H1 (cell line): ENCODE measurements around the gene SFXN4.
A peak's percentile ranks its signal among the peaks of the same experiment; 100 is the strongest.

ENCODE experiments used
- CBX8 ChIP-seq: fragments of 300-800, 300-1000 bp; sonication (generic); IDR thresholded peaks from 2 replicates; pipeline ENCODE4 v1.7.1; 2016; ENCODE audit warnings: low read depth, low read length, borderline replicate concordance
- CEBPB ChIP-seq: IDR thresholded peaks from 2 replicates; pipeline ENCODE4 v1.6.1; 2012; ENCODE audit warnings: low read depth, low read length
- EGR1 ChIP-seq: IDR thresholded peaks from 2 replicates; pipeline ENCODE4 v1.6.1; 2011; ENCODE audit warnings: low read depth, low read length, borderline replicate concordance
- EP300 ChIP-seq, 2 experiments: IDR thresholded peaks; 1 replicate in 1 of 2; 2 replicates in 1 of 2; pipeline ENCODE4 v1.6.1; 2011 to 2012; ENCODE audit warnings: low read depth in 2 of 2, low read length in 2 of 2, mild to moderate bottlenecking in 2 of 2, borderline replicate concordance in 1 of 2, inconsistent platforms in 1 of 2, moderate library complexity in 1 of 2
- POLR2A ChIP-seq, 2 experiments: IDR thresholded peaks; 1 replicate in 1 of 2; 2 replicates in 1 of 2; pipeline ENCODE4 v1.6.1; 2011; ENCODE audit warnings: low read depth in 2 of 2, low read length in 2 of 2, mild to moderate bottlenecking in 2 of 2; ENCODE audit errors: control extremely low read depth in 1 of 2
- RFX5 ChIP-seq: IDR thresholded peaks from 2 replicates; pipeline ENCODE4 v1.6.1; 2011; ENCODE audit warnings: low read depth, low read length, improper control_type of control experiment, borderline replicate concordance
- TAF1 ChIP-seq: IDR thresholded peaks from 2 replicates; pipeline ENCODE4 v1.6.1; 2011; ENCODE audit warnings: mild to moderate bottlenecking, low read depth, low read length
- TEAD4 ChIP-seq: IDR thresholded peaks from 2 replicates; pipeline ENCODE4 v1.6.1; 2012; ENCODE audit warnings: low read depth, low read length, inconsistent platforms, mixed read lengths
- YY1 ChIP-seq: IDR thresholded peaks from 2 replicates; pipeline ENCODE4 v1.6.1; 2011; ENCODE audit warnings: low read depth, mild to moderate bottlenecking, low read length
- TF ChIP-seq, protein P1 (sequence below), 3 experiments: IDR thresholded peaks; 1 replicate in 2 of 3; 2 replicates in 1 of 3; pipeline versions ENCODE4 v1.5.1 to v1.6.1; 2011; ENCODE audit warnings: low read length in 3 of 3, mild to moderate bottlenecking in 3 of 3, inconsistent platforms in 2 of 3, low read depth in 1 of 3, moderate library complexity in 1 of 3; ENCODE audit not compliant: insufficient read depth in 1 of 3; ENCODE audit errors: control extremely low read depth in 1 of 3

DNA sequence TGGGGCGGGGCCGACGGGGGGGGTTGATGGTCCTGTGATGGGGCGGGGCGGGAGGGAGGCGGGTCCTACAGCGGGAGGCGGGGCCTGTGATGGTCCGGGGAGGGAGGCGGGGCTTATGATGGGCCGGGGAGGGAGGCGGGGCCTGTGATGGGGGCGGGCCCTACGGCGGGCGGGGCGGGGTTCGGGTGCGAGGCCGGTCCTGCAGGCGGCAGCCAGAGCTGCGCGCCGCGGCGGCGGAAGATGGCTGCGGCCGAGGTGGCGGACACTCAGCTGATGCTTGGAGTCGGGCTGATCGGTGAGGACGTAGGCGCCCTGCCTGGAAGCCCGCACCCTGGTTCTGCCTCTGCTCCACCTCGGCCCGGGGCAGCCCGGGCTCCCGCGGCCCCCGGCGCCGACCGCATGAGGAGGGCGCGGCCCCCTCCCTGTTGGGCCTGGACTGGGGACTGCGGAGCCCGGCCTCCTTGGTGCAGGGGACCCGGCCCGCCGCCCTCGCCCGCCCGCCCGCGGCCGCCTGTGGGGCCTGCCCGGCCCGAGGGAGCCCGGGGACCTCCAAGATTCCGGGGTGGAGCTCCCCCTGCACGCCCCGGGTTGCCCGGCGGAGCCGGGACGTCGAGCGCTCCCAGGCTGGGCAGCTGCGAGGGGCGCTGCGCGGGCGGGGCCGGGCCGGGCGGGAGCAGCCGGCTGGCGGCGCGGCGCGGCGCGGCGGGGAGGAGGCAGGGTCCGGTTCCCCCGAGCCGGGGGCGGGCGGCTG lies 61.4 kb downstream of the SFXN4 start, which contains the start of gene DENND10:
- TF ChIP-seq RFX5 (no peak), POLR2A (IDR thresholded peaks at IDR 0.05; ENCODE audit: control extremely low read depth in 1 of 2, low read depth in 2 of 2, low read length in 2 of 2) (peak; percentile 90 to 91), EP300 (IDR thresholded peaks at IDR 0.05; ENCODE audit: borderline replicate concordance in 1 of 2, low read depth in 2 of 2, low read length in 2 of 2) (no peak), TEAD4 (no peak), TAF1 (peak; percentile 88), CBX8 (no peak), CEBPB (no peak), EGR1 (no peak), YY1 (peak; percentile 77; the same call in 1 of the 2 replicates)
- TF ChIP-seq, protein P1, sequence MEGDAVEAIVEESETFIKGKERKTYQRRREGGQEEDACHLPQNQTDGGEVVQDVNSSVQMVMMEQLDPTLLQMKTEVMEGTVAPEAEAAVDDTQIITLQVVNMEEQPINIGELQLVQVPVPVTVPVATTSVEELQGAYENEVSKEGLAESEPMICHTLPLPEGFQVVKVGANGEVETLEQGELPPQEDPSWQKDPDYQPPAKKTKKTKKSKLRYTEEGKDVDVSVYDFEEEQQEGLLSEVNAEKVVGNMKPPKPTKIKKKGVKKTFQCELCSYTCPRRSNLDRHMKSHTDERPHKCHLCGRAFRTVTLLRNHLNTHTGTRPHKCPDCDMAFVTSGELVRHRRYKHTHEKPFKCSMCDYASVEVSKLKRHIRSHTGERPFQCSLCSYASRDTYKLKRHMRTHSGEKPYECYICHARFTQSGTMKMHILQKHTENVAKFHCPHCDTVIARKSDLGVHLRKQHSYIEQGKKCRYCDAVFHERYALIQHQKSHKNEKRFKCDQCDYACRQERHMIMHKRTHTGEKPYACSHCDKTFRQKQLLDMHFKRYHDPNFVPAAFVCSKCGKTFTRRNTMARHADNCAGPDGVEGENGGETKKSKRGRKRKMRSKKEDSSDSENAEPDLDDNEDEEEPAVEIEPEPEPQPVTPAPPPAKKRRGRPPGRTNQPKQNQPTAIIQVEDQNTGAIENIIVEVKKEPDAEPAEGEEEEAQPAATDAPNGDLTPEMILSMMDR (IDR thresholded peaks at IDR 0.05; ENCODE audit: control extremely low read depth in 1 of 3, insufficient read depth in 1 of 3, low read depth in 1 of 3, low read length in 3 of 3): no peak
